Tibial nerve (tissue), 3 donors: ENCODE results near the gene ABHD17A.

Experiments used
- CTCF ChIP-seq, 5 experiments: fragments of 200-600 bp in 3 of 5; fragments of 450-650 bp in 2 of 5; sonication (generic) in 3 of 5; IDR thresholded peaks; one replicate each; pipeline ENCODE4 v1.5.1; 2016 to 2019; ENCODE audit warnings: antibody characterized with exemption in 5 of 5, mild to moderate bottlenecking in 3 of 5, moderate library complexity in 2 of 5
- POLR2A ChIP-seq, 2 donors: fragments of 450-650 bp; IDR thresholded peaks; one replicate each; pipeline ENCODE4 v1.6.1; 2017; ENCODE audit warnings: antibody characterized with exemption in 2 of 2, mild to moderate bottlenecking in 2 of 2, moderate library complexity in 2 of 2

DNA sequence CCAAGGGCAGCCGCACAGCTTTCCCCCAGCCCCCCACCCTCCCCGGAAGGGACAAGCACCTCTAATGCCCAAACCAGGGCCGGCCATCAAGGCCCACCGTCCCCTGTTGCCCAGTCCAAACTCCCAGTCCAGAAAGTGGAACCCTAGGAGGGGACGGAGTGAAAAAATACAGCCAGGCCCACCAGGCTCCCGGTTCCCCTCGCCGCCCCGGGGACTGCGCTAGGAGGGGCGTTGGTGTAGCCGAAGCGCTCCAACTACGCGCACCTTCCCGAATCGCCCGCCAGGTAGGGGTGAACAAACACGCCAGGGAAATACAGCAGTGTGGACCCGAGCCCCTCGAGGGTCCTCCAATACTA is 23.2 kb downstream of the ABHD17A start:
- no peak for TF ChIP-seq POLR2A (IDR thresholded peaks at IDR 0.05)
- TF ChIP-seq CTCF (IDR thresholded peaks at IDR 0.05) = no peak
